Memory B cell (primary cell): ENCODE results near the gene RAB26.

Experiments
- ATAC-seq: fragments of 150-1000 bp; cut with Tn5 transposase; 2 replicates; pipeline ENCODE4 v1.10.0; 2021; ENCODE audit warnings: low read depth, mild to moderate bottlenecking, moderate library complexity
- DNase-seq, 2 donors: peaks; one replicate each; pipeline ENCODE4 v3.0.0; 2022; ENCODE audit warnings: low spot score in 2 of 2
- H3K27ac Mint-ChIP-seq: one replicate; pipeline ENCODE4 v1.8.0; 2022; ENCODE audit warnings: mild to moderate bottlenecking, moderate library complexity, mixed read lengths
- H3K27me3 Mint-ChIP-seq: one replicate; pipeline ENCODE4 v1.8.0; 2022; ENCODE audit warnings: mixed read lengths
- H3K36me3 Mint-ChIP-seq: one replicate; pipeline ENCODE4 v1.8.0; 2022; ENCODE audit warnings: mild to moderate bottlenecking, mixed read lengths
- H3K4me1 Mint-ChIP-seq: one replicate; pipeline ENCODE4 v1.8.0; 2022; ENCODE audit warnings: mixed read lengths
- H3K4me3 Mint-ChIP-seq: one replicate; pipeline ENCODE4 v1.8.0; 2022; ENCODE audit warnings: mild to moderate bottlenecking, moderate library complexity, mixed read lengths
- H3K9me3 Mint-ChIP-seq: one replicate; pipeline ENCODE4 v1.8.0; 2022; ENCODE audit warnings: mixed read lengths

RAB26 gene

DNA sequence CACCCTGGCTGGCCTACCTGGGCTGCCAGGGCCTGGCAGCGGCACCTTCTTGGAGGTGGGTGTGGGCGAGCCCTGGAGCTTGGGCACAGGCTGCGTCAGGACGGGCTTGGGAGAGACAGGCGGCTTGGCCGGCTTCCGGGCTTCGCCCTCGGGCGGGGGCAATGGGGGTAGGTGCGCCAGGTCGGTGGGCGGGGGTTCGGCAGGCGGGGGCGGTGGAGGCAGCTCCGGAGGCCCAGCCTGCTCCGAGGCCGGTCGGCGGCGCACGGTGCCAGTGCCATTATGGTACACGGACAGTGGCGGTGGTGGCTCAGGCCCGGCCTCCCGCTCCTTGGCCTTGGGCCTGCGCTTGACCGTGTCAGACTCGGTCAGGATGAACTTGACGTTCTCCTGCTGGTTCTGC is 31.2 kb downstream of the RAB26 start:
- Mint-ChIP-seq H3K4me1 (peaks cover 9% of the 10 kb centered on the region), H3K9me3 (no peaks in the 10 kb centered on the region), H3K4me3 (no peak overlapping the region), H3K36me3 (peaks cover 2% of the 10 kb centered on the region), H3K27ac (no peak overlapping the region), H3K27me3 (no peaks in the 10 kb centered on the region)
- ATAC-seq (no peak), DNase-seq (no peak)

- Mint-ChIP-seq H3K27me3 (no peaks in the 10 kb centered on the region), H3K27ac (no peak overlapping the region), H3K4me1 (peaks cover 10% of the 10 kb centered on the region), H3K36me3 (peaks cover 2% of the 10 kb centered on the region), H3K4me3 (no peak overlapping the region), H3K9me3 (no peaks in the 10 kb centered on the region)
- DNase-seq = no peak
- ATAC-seq = no peak
Measured at GRCh38 chr16:2180461-2180860, 32.0 kb downstream of the RAB26 start.

DNA sequence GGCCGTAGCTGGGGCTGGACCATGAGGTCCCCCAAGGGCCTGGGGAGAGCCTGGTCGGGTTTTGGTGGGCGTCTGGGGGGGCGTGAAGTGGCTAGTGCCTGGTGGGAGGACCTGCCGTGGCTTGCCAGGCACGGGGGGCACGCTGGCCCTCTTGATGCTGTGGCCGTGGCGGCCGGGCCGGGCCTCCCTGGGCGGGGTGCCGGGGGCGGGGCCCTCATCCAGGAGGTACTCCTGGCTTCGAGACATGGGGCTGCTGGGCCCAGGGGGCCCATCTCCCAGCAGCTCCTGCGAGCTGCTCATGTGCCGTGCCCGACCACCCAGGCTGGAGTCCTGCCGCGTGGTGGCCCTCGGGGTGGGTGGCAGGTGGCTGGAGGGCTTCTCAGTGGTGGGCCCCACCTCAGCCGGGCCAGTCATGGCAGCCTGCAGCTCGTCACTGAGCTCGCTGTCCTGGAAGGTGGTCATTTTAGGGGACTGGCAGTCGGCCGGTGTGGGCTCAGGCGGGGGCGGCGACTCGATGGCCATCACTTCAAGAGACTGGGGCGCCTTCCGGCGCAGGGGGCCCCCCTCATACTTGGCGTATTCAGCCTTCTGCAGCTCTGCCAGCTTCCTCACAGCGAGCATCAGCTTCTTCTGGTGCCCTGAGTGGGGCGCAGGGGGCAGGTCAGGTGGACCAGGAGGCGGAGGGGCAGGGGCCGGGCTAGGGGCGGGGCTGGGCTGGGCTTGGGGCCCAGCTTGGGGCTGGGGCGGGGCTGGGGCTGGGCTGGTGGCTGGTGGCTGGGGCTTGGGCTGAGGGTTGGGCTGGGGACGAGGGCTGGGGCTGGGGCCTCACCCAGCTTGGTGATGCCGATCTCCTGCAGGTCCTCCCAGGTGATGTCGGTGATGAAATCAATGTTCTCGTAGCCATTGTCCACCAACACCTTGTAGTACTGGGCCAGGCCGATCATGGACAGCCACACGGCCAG is 32.8 kb downstream of the RAB26 start:
- H3K4me3 Mint-ChIP-seq = no peak overlapping the region
- H3K4me1 Mint-ChIP-seq = peaks cover 10% of the 10 kb centered on the region
- H3K36me3 Mint-ChIP-seq = peaks cover 2% of the 10 kb centered on the region
- H3K27ac Mint-ChIP-seq = no peak overlapping the region
- no peak for ATAC-seq
- H3K9me3 Mint-ChIP-seq = no peaks in the 10 kb centered on the region
- DNase-seq = no peak
- H3K27me3 Mint-ChIP-seq = no peaks in the 10 kb centered on the region

GRCh38 chr16:2181952-2182351 is 33.5 kb downstream of the RAB26 start:
- Mint-ChIP-seq H3K36me3 (peaks cover 2% of the 10 kb centered on the region), H3K27me3 (no peaks in the 10 kb centered on the region), H3K9me3 (no peaks in the 10 kb centered on the region), H3K27ac (no peak overlapping the region), H3K4me3 (no peak overlapping the region), H3K4me1 (peaks cover 10% of the 10 kb centered on the region)
- DNase-seq (no peak), ATAC-seq (no peak)

DNA sequence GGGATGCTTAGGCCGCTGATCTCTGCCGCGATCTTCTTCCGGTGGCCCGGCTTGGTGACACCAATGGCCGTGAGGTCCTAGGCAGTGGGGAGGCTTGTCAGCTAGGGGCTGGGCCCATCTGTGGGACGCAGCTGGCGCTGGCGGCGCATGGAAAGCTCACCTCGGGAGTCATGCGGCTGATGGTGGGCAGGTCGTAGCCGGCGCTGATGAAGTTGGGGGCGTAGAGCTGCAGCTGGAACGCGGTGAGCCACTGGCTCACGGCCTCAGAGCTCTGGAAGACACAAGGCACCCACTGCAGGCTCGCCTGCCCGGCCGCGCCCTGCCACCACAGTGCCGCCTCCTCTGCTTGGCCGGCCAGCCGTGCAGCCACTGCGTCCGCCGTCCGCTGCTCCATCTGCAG is 35.2 kb downstream of the RAB26 start:
- H3K36me3 Mint-ChIP-seq = no peaks in the 10 kb centered on the region
- ATAC-seq = peak; percentile 43
- DNase-seq = no peak
- H3K4me1 Mint-ChIP-seq = peaks cover 10% of the 10 kb centered on the region
- H3K9me3 Mint-ChIP-seq = no peaks in the 10 kb centered on the region
- H3K4me3 Mint-ChIP-seq = peak overlapping the region; percentile 56
- no peak overlapping the region for H3K27ac Mint-ChIP-seq
- no peaks in the 10 kb centered on the region for H3K27me3 Mint-ChIP-seq

DNA sequence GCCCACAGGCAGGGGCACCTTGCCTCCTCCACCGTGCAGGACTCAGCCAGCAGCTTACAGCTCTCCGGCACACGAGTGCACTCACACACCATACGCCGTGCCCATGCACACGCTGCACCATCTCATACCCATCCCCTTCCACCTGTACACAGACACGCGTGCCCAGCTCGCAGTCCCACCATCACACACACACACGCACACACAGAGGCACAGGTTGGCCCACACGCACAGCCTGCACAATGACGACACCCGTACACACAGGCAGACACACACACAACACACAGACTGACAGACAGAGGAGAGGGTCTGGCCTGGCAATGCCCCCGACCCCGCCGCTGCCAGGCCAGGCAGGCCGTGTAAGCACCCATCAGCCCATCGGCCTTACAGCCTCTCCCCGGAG is 35.9 kb downstream of the RAB26 start:
- no peak for ATAC-seq
- peak overlapping the region; percentile 0 for H3K4me3 Mint-ChIP-seq
- H3K36me3 Mint-ChIP-seq = no peaks in the 10 kb centered on the region
- no peaks in the 10 kb centered on the region for H3K27me3 Mint-ChIP-seq
- no peak overlapping the region for H3K27ac Mint-ChIP-seq
- H3K9me3 Mint-ChIP-seq = no peaks in the 10 kb centered on the region
- no peak for DNase-seq
- peaks cover 10% of the 10 kb centered on the region for H3K4me1 Mint-ChIP-seq

DNA sequence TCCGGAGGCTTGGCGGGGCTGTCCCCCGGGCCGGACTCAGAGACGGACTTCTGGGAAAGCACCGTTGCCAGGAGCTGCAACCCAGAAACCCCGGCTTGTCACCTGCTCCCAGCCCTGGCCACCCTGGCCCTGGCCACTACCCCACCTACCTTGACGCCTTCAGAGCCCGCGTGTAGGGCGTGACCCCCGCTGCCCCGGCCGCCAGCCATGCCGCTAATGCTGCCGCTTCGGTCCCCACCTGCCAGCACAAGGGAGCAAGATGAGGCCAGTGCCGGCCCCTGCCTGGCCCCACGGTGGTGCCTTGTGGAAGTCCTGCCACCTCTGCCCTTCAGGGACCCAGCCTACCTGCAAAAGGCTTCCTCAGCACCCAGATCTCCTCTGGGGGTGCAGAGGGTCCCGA is 36.5 kb downstream of the RAB26 start:
- ATAC-seq (no peak), DNase-seq (no peak)
- no peaks in the 10 kb centered on the region for H3K9me3 Mint-ChIP-seq
- no peaks in the 10 kb centered on the region for H3K36me3 Mint-ChIP-seq
- H3K4me1 Mint-ChIP-seq = peaks cover 10% of the 10 kb centered on the region
- no peak overlapping the region for H3K4me3 Mint-ChIP-seq
- H3K27me3 Mint-ChIP-seq = no peaks in the 10 kb centered on the region
- H3K27ac Mint-ChIP-seq = no peak overlapping the region

DNA sequence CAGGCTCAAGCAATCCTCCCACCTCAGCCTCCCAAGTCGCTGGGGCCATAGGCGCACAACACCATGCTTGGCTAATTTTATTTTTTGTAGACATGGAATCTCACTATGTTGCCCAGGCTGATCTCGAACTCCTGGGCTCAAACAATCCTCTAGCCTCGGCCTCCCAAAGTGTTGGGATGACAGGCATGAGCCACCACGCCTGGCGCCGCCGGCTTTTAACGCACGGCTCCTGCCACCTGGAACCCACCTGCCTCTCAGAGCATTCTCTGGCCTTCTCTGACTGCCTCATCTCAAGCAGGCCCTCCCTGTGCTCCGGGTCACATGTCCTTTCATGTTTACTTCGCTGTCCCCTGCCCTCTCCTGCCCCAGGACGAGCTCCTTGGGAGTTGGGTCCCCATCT is 37.6 kb downstream of the RAB26 start:
- Mint-ChIP-seq H3K4me3 (no peak overlapping the region), H3K9me3 (no peaks in the 10 kb centered on the region), H3K27me3 (no peaks in the 10 kb centered on the region), H3K4me1 (peaks cover 10% of the 10 kb centered on the region), H3K36me3 (no peaks in the 10 kb centered on the region), H3K27ac (no peak overlapping the region)
- no peak for DNase-seq
- ATAC-seq = no peak

DNA sequence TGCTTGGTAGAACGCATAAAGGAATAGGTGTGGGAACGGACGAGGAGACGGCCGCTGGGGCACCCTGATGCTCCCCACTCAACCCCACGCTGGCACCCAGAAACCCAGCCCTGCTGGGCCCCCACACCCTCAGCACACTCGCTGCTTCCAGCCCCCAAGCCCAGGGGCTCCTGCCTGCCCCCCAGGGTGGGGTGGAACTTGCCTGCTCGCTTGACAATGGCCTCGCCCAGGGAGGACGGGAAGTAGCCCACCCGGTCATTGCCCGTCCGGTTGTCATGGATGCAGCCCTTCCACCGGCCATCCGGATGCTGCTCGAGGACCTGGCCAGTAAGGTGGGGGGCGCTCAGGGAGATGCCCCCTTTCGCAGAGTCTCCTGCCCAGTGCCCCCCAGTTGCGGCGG is 38.1 kb downstream of the RAB26 start:
- DNase-seq = no peak
- no peaks in the 10 kb centered on the region for H3K9me3 Mint-ChIP-seq
- no peak overlapping the region for H3K27ac Mint-ChIP-seq
- ATAC-seq = no peak
- no peak overlapping the region for H3K4me3 Mint-ChIP-seq
- peaks cover 10% of the 10 kb centered on the region for H3K4me1 Mint-ChIP-seq
- no peaks in the 10 kb centered on the region for H3K27me3 Mint-ChIP-seq
- no peaks in the 10 kb centered on the region for H3K36me3 Mint-ChIP-seq

GRCh38 chr16:2187212-2187611 is 38.8 kb downstream of the RAB26 start:
- Mint-ChIP-seq H3K4me3 (no peak overlapping the region), H3K27ac (no peak overlapping the region), H3K4me1 (peaks cover 10% of the 10 kb centered on the region), H3K9me3 (no peaks in the 10 kb centered on the region), H3K36me3 (no peaks in the 10 kb centered on the region), H3K27me3 (no peaks in the 10 kb centered on the region)
- no peak for ATAC-seq
- no peak for DNase-seq

DNA sequence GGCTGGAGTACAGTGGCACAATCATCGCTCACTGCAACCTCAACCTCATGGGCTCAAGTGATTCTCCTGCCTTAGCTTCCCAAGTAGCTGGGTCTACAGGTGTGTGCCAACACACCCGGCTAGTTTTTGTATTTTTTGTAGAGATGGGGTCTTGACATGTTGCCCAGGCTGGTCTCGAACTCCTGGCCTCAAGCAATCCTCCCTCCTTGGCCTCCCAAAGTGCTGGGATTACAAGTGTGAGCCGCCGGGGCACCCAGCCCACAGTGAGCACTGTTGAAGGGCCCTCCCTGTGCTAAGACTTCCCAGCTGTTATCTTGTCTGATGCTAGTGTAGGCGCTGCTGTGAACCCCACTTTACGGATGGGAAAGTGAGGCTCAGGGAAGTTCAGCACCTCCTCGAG is 40.0 kb downstream of the RAB26 start:
- peaks cover 5% of the 10 kb centered on the region for H3K27me3 Mint-ChIP-seq
- no peaks in the 10 kb centered on the region for H3K36me3 Mint-ChIP-seq
- DNase-seq = no peak
- no peak for ATAC-seq
- no peaks in the 10 kb centered on the region for H3K9me3 Mint-ChIP-seq
- no peak overlapping the region for H3K27ac Mint-ChIP-seq
- no peak overlapping the region for H3K4me3 Mint-ChIP-seq
- peaks cover 6% of the 10 kb centered on the region for H3K4me1 Mint-ChIP-seq

DNA sequence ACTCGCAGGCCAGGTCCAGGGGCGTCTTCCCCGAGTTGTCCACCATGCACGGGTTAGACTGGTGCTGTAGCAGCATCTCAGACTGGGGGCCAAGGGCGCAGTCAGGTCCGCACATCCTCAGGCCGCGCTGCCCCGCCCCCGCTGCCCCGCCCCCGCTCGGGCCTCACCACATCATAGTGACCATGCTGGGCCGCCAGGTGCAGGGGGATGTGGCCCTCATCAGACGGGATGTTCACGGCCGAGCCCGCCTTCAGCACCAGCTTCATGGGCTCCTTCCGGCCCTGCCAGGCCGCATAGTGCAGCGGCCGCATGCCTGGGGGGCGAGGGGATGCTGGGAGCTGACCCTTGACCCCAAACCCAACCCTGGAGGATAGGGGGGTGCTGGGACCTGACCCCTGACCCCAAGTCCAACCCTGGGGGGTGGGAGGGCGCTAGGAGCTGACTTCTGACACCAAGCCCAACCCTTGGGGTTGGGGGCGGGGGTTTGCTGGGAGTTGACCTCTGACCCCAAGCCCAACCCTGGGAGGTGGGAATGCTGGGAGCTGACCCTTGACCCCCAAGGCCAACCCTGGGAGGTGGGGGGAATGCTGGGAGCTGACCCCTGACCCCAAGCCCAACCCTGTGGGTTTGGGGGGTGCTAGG is 40.9 kb downstream of the RAB26 start:
- no peak overlapping the region for H3K27ac Mint-ChIP-seq
- peaks cover 8% of the 10 kb centered on the region for H3K27me3 Mint-ChIP-seq
- ATAC-seq = no peak
- no peak overlapping the region for H3K4me3 Mint-ChIP-seq
- DNase-seq = no peak
- H3K36me3 Mint-ChIP-seq = no peaks in the 10 kb centered on the region
- no peaks in the 10 kb centered on the region for H3K9me3 Mint-ChIP-seq
- peaks cover 3% of the 10 kb centered on the region for H3K4me1 Mint-ChIP-seq

GRCh38 chr16:2190002-2190658 is 41.7 kb downstream of the RAB26 start:
- Mint-ChIP-seq H3K9me3 (no peaks in the 10 kb centered on the region), H3K27me3 (peaks cover 12% of the 10 kb centered on the region), H3K4me3 (no peak overlapping the region), H3K4me1 (peaks cover 4% of the 10 kb centered on the region), H3K27ac (no peak overlapping the region), H3K36me3 (no peaks in the 10 kb centered on the region)
- DNase-seq (no peak), ATAC-seq (no peak)

GRCh38 chr16:2190659-2191445 is 42.4 kb downstream of the RAB26 start:
- DNase-seq (no peak), ATAC-seq (no peak)
- Mint-ChIP-seq H3K36me3 (no peaks in the 10 kb centered on the region), H3K4me3 (no peak overlapping the region), H3K9me3 (no peaks in the 10 kb centered on the region), H3K27ac (no peak overlapping the region), H3K27me3 (peaks cover 12% of the 10 kb centered on the region), H3K4me1 (peaks cover 4% of the 10 kb centered on the region)
